Loucy (cell line): ENCODE data around the gene CAMK1D.

Experiments
- H2AFZ ChIP-seq: fragments of 200-600 bp; sonication (generic); 2 replicates; pipeline ENCODE4 v1.6.0; 2016; ENCODE audit warnings: antibody characterized with exemption, mild to moderate bottlenecking, low read length, moderate library complexity
- H3F3A ChIP-seq: fragments of 200-600 bp; 2 replicates; pipeline ENCODE4 v1.6.0; 2016; ENCODE audit warnings: antibody characterized with exemption, low read depth, mild to moderate bottlenecking
- H3K27me3 ChIP-seq: fragments of 200-600 bp; sonication (generic); 2 replicates; pipeline ENCODE4 v1.6.1; 2014; ENCODE audit warnings: low read length, mild to moderate bottlenecking; ENCODE audit not compliant: insufficient read depth, poor library complexity, severe bottlenecking
- H3K36me3 ChIP-seq: fragments of 200-600 bp; sonication (generic); 2 replicates; pipeline ENCODE4 v1.6.1; 2016; ENCODE audit warnings: low read length; ENCODE audit not compliant: insufficient read depth
- H3K4me1 ChIP-seq: fragments of 200-600 bp; sonication (generic); 2 replicates; pipeline ENCODE4 v1.5.1; 2014; ENCODE audit warnings: low read length, mild to moderate bottlenecking; ENCODE audit not compliant: insufficient read depth, poor library complexity, severe bottlenecking
- H3K4me2 ChIP-seq: fragments of 200-600 bp; sonication (generic); 2 replicates; pipeline ENCODE4 v1.6.0; 2014; ENCODE audit warnings: antibody characterized with exemption, low read length, low read depth, mild to moderate bottlenecking; ENCODE audit not compliant: poor library complexity, severe bottlenecking
- H3K4me3 ChIP-seq: fragments of 200-600 bp; sonication (generic); 2 replicates; pipeline ENCODE4 v1.5.1; 2014; ENCODE audit warnings: low read length, mild to moderate bottlenecking, mixed read lengths; ENCODE audit not compliant: poor library complexity, severe bottlenecking
- H3K79me2 ChIP-seq: fragments of 200-600 bp; sonication (generic); 2 replicates; pipeline ENCODE4 v1.6.1; 2014; ENCODE audit warnings: low read length; ENCODE audit not compliant: insufficient read depth
- H3K9ac ChIP-seq: fragments of 200-600 bp; sonication (generic); 2 replicates; pipeline ENCODE4 v1.6.0; 2014; ENCODE audit warnings: mild to moderate bottlenecking, low read depth, low read length, moderate library complexity; ENCODE audit not compliant: poor library complexity, severe bottlenecking
- H3K9me2 ChIP-seq: fragments of 200-600 bp; sonication (generic); replicated peaks from 2 replicates; pipeline ENCODE4 v1.6.1; 2016; ENCODE audit warnings: low read depth, low read length, mixed read lengths
- H3K9me3 ChIP-seq: fragments of 200-600 bp; sonication (generic); 2 replicates; pipeline ENCODE4 v1.6.1; 2014; ENCODE audit warnings: mild to moderate bottlenecking, antibody characterized with exemption, low read length, low read depth; ENCODE audit not compliant: insufficient read depth
- H4K20me1 ChIP-seq: fragments of 200-600 bp; sonication (generic); 2 replicates; pipeline ENCODE4 v1.6.0; 2014; ENCODE audit warnings: antibody characterized with exemption, low read length, mild to moderate bottlenecking; ENCODE audit not compliant: insufficient read depth, poor library complexity, severe bottlenecking
- CTCF ChIP-seq: fragments of 200-600 bp; sonication (generic); conservative IDR thresholded peaks from 2 replicates; pipeline ENCODE4 v1.5.1; 2014; ENCODE audit warnings: mild to moderate bottlenecking, antibody characterized with exemption, low read length
- EZH2phosphoT487 ChIP-seq: fragments of 200-600 bp; IDR thresholded peaks from 2 replicates; pipeline ENCODE4 v1.6.1; 2018; ENCODE audit warnings: antibody characterized with exemption, mild to moderate bottlenecking, moderate library complexity, borderline replicate concordance

The CAMK1D gene

DNA sequence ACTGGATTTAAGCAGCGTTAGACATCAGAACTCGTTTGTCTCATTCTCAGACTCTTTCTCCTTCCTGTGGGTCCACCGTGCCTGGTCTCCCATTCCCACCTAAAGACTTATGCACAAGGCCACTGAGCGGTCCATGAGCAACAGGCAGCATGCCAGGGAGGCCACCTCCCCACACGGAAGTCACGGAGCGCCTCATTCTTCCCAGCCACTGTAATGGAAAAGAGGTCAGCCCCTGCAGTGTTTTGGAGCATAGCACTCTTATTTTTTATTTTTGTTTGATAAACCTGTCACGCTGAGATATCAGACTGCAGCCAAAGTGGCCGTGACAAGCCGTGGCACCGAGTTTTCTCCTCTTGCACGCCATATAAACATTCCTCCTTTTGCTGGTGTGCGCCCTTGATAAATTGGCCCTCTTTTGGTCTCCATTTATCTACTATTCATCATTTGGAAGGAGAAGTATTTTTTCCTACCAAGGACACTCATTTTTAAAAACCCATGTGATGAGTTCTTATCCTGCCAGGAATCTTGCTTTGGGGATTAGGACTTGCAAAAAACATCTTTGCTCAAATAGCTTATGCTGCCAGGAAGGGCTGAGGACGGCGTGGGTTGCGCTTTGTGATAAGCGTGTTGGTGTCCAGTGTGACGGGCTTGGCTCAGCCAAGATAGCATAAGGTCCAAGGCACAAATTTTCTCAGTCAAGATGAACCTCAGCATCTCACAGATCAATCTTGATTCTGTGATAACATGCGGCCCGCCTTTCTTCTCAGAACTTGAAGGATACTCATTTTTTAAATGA lies 446.2 kb downstream of the CAMK1D start:
- Histone ChIP-seq H3K9ac (no peak overlapping the region), H3F3A (no peaks in the 10 kb centered on the region), H3K9me3 (peaks cover 3% of the 10 kb centered on the region; the same call in 1 of the 2 replicates), H3K4me3 (no peak overlapping the region), H3K36me3 (0 out of 2 replicates have a peak, but pooled peaks cover 3% of the 10 kb centered on the region), H3K4me2 (no peak overlapping the region), H2AFZ (no peak overlapping the region), H3K9me2 (no peaks in the 10 kb centered on the region), H3K4me1 (no peaks in the 10 kb centered on the region), H4K20me1 (no peaks in the 10 kb centered on the region), H3K27me3 (no peaks in the 10 kb centered on the region), H3K79me2 (no peaks in the 10 kb centered on the region)
- TF ChIP-seq EZH2phosphoT487 (no peak), CTCF (no peak)

DNA sequence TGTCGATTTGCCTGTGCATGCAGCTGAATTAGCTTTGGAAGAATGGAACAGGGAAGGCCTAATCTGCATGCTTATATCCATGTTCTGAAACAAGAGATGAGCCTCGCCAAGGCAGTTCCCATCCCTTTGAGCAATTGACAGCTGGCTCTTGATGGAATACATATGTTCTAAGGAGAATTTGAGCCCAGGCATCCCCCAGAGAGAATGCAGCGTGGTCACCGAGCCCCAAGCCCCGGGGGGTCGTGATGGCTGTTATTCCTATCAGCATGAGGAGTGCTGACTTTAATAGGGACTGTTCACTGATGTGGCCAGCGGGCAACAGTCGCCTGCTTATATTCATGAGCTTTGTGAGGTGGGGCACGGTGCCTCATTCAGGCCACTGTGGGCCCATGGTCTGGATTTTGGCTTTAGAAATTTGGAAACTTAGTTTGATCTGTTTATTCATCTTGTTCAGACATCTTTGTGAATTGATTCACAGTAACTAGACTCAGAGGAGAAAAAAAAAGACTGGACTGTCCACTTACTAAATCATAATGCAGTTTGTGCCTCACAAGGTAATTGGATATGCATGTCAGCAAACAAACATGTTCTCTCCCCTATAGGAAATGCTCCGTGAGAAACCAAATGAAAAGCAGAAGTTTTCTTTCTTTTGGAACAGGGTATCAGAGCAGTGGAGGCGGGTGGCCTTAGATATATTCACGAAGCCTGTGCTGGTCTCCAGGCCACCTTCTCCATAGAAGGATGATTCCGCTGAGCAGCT lies 447.2 kb downstream of the CAMK1D start:
- no peak for TF ChIP-seq CTCF
- TF ChIP-seq EZH2phosphoT487, result no peak
- Histone ChIP-seq H3K9me3 (0 out of 2 replicates have a peak, but pooled peaks cover 3% of the 10 kb centered on the region), H4K20me1 (no peaks in the 10 kb centered on the region), H3K4me1 (no peaks in the 10 kb centered on the region), H3K79me2 (no peaks in the 10 kb centered on the region), H3F3A (no peaks in the 10 kb centered on the region), H3K36me3 (0 out of 2 replicates have a peak, but pooled peaks cover 3% of the 10 kb centered on the region), H3K4me2 (no peak overlapping the region), H3K9ac (no peak overlapping the region), H2AFZ (no peak overlapping the region), H3K4me3 (no peak overlapping the region), H3K9me2 (no peaks in the 10 kb centered on the region), H3K27me3 (no peaks in the 10 kb centered on the region)

DNA sequence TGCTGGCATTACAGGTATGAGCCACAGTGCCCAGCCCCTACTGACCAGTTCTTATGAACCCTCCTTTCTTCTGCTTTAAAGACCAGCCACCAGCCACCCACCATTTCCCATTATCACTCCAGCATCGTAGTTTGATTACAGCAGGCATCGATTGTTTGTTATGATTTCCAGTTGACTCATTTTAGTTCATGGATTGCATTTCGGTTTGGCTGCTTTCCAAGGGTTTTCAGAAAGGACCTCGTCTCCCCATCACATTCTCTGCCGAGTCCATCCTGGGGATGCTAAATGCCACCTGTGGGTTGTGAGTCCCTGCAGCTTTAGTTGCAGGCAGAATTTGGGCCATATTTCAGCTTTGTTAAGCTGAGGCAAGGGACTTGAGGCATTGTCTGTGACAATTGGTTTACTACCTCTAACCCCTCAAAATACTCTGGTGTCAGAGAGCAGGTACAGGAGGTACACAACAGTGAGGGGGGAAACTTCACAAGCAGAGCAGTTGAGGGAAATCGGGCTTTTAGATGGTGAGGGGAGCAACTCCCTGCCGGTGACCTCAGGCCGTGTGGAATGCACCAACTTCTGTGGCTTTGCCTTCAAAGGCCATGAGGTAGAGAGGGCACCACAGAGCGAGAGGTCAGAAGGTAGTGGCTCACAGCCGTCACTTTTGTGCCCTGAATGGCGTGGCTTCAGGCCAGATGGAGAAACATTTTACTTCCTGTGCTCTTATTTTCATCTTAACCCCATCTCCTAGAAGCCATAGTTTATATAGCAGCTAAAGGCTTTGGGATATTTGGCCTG lies 448.3 kb downstream of the CAMK1D start:
- Histone ChIP-seq H3K9me3 (0 out of 2 replicates have a peak, but pooled peaks cover 3% of the 10 kb centered on the region), H3K9ac (no peak overlapping the region), H4K20me1 (no peaks in the 10 kb centered on the region), H3K36me3 (0 out of 2 replicates have a peak, but pooled peaks cover 1% of the 10 kb centered on the region), H3K4me1 (no peaks in the 10 kb centered on the region), H3F3A (no peaks in the 10 kb centered on the region), H3K79me2 (no peaks in the 10 kb centered on the region), H3K27me3 (no peaks in the 10 kb centered on the region), H3K4me2 (no peak overlapping the region), H3K4me3 (no peak overlapping the region), H3K9me2 (no peaks in the 10 kb centered on the region), H2AFZ (no peak overlapping the region)
- TF ChIP-seq EZH2phosphoT487, result no peak
- TF ChIP-seq CTCF, result no peak
